Retinal pigment epithelial cell (primary cell): ENCODE results near the gene SNPH.

Experiments
- DNase-seq: peaks from one replicate; pipeline ENCODE4 v3.0.0-alpha.2; 2010; ENCODE audit warnings: low read depth
- H3K4me3 ChIP-seq: 2 replicates; pipeline ENCODE4 v1.5.1; 2011; ENCODE audit warnings: mild to moderate bottlenecking, low read length, control low read depth, moderate library complexity
- TF ChIP-seq, protein P1 (sequence below): conservative IDR thresholded peaks from 2 replicates; pipeline ENCODE4 v1.5.1; 2011; ENCODE audit warnings: low read depth, low read length, control low read depth, inconsistent platforms

The SNPH gene

DNA sequence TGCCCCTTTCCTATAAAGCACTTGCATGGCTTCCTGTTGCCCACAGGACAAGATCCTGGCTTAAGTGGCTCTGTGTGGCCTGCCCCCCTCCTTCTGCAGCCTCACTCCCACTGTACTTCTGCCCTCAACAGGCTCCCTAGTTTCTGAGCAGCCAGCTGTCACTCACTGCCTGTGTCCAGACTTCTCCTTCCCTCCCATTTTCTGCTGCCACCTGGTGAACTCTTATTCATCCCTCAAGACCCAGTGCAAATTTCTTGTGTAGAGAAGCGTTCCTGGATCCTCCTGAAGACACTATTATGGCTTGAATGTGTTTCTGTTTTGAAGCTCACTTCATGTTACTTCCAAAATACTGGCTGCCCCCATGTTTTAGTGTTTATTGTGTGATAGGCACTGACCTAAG is 26.5 kb downstream of the SNPH start:
- TF ChIP-seq, protein P1, sequence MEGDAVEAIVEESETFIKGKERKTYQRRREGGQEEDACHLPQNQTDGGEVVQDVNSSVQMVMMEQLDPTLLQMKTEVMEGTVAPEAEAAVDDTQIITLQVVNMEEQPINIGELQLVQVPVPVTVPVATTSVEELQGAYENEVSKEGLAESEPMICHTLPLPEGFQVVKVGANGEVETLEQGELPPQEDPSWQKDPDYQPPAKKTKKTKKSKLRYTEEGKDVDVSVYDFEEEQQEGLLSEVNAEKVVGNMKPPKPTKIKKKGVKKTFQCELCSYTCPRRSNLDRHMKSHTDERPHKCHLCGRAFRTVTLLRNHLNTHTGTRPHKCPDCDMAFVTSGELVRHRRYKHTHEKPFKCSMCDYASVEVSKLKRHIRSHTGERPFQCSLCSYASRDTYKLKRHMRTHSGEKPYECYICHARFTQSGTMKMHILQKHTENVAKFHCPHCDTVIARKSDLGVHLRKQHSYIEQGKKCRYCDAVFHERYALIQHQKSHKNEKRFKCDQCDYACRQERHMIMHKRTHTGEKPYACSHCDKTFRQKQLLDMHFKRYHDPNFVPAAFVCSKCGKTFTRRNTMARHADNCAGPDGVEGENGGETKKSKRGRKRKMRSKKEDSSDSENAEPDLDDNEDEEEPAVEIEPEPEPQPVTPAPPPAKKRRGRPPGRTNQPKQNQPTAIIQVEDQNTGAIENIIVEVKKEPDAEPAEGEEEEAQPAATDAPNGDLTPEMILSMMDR, result no peak
- no peak overlapping the region for H3K4me3 ChIP-seq
- DNase-seq, result no peak

DNA sequence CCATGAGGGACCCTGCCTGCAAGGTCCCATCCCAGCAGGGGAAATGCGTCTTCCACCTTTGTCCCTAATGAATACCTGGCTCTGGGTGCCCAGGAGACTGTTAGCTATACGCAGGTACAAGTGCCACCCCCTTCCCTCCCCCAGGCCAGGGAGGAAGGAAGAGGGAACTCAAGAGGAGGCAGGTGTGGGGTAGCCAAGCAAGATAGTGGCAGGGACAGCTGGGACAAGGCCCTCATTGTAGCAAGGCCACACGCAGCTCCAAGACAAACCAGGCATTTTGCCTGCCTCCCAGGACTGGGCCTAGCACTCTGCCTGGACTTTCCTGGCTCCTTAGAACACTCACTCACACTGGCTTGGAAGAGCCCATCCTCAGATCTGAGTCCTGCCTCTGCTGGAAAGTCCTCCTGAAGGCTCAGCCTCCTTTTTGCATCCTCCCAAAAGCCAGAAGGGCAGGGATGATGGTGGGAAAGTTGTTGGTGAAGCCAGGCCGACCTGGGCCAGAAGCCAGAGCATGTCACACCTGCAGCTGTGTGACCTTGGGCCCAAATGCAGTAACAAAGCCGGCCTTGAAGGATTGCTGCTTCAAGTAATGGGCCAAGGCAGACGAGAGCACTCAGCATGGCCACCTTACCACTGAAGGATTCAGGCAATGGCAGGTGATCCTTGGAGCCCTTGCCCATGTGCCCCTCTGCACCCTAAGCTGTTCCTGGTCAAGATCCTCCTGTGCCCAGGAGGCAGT is 27.7 kb downstream of the SNPH start:
- H3K4me3 ChIP-seq, result no peak overlapping the region
- TF ChIP-seq, protein P1, result no peak
- no peak for DNase-seq

DNA sequence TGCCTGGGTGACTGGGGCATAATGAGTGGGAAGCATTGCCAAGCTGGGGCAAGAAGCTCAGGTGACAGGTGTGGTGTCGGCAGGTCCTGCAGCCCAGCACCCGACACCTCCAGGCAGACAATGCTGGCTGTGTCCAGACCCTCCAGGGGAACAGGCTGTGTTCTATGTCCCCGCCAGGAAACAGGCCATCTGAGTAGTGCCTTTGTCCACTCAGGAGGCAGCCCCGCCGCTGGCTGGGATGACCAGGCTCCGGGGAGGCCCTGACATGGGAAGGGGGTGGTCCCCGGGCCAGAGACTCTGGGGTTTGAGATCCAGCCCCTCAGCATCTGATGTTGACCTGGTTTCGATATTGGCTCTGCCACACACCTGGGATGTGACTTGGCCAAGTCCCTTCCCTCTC is 28.4 kb downstream of the SNPH start:
- no peak for DNase-seq
- no peak overlapping the region for H3K4me3 ChIP-seq
- TF ChIP-seq, protein P1, result no peak

DNA sequence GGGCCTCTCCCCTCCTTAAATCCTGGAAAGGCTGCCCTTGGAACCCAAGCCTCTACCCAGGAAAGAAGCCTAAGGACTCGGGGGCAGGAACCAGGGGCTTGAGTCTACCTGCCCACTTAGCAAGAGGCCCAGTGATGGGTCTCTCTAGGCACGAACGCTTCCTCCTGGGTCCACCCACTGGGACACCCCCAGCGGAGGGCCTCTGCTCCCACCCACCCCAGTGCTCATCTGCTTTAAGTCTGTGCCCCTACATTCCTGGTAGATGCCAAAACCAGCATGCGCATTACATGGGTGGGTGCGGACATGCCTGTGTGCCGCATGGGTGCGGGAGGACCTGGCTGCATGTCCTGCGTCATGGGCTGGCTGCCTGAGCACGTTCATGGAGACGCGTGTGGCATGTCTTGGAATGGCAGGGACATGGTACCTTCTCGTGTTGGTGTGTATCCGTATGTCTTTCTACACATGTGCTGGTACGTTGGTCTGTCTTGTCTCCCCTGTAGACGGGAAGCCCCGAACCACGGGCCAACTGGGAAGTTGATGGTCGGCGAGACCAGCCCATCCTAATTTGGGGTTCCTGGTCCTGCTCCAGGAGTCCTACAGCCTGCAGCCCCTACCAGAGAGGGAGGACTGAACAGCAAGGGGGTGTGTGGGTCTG is 29.3 kb downstream of the SNPH start:
- DNase-seq, result no peak
- TF ChIP-seq, protein P1, result no peak
- no peak overlapping the region for H3K4me3 ChIP-seq

DNA sequence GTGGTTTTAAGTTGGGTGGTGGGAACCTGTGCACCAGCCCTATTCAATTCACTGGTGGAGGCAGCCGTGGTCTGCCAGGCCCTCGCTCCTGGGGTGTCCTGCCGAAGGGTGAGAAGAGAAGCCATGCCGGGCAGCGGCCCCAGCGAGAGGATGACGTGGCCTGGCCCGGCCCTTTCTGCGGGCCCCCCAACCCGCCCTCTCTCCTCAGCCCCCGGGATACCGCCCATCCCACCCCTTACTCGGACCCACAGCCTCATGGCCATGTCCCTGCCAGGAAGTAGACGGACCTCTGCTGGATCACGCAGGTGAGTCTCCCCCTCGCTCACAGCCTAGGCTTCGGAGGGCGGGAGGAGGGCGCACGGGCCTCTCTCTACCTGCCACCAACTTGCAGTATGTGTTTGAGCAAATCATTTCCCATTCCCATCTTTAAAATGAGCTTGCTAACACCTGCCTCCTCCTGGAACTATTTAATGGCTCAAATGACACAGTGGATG is 30.1 kb downstream of the SNPH start:
- TF ChIP-seq, protein P1, result no peak
- no peak overlapping the region for H3K4me3 ChIP-seq
- no peak for DNase-seq

DNA sequence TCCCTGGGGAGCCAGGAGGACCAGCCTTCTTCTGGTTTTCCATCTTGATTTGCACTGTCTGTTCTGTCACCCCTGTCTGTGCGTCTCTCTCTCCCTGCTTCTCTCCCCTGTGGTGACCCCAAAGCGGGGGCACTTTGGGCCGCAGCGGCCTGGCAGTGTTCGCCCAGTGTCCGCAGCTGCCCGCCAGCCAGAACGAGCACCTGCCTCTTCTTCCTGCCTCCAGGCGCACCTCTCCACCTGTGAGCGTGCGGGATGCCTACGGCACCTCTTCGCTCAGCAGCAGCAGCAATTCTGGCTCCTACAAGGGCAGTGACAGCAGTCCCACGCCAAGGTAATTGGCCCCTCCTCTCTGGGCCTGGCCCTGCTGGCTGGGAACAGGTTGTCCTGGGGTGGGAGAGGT is 30.8 kb downstream of the SNPH start:
- no peak for DNase-seq
- H3K4me3 ChIP-seq, result no peak overlapping the region
- TF ChIP-seq, protein P1, result no peak

DNA sequence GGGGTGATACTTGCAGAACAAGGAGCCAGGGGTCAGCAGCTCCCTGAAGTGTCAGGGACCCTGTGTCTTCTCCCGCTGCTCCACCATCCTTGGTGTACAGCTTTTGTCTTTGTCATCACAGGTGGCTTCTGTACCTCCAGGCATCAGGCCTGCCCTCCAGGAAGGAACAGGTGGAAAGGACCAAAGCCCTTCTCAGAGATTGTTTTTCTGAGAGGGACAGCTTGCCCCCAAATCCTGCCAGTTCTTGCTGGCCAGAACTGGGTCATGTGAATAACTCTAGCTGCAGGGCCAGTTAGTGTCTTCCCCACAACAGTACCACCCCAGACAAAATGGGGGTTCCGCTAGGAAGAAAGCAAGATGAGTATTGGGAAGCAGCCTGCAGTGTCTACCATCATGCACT is 31.4 kb downstream of the SNPH start:
- TF ChIP-seq, protein P1, result no peak
- no peak for DNase-seq
- H3K4me3 ChIP-seq, result no peak overlapping the region
